HCT116 (cell line): Measurements from ENCODE around the gene ENTPD7.

Source experiments
- CTCF ChIP-seq, 3 experiments: fragments of 200-600 bp in 1 of 3; sonication (generic) in 1 of 3; IDR thresholded peaks in 2 of 3; conservative IDR thresholded peaks in 1 of 3; 2 replicates each; pipeline ENCODE4 v1.5.1; 2012 to 2017; ENCODE audit warnings: low read depth in 2 of 3, low read length in 2 of 3, antibody characterized with exemption in 1 of 3, borderline replicate concordance in 1 of 3, control low read depth in 1 of 3, mild to moderate bottlenecking in 1 of 3, mixed read lengths in 1 of 3, mixed run types in 1 of 3, moderate library complexity in 1 of 3; ENCODE audit not compliant: insufficient read depth in 1 of 3
- EGR1 ChIP-seq: IDR thresholded peaks from 2 replicates; pipeline ENCODE4 v1.6.1; 2012; ENCODE audit warnings: low read depth
- MAX ChIP-seq: IDR thresholded peaks from 2 replicates; pipeline ENCODE4 v1.6.1; 2012
- POLR2A ChIP-seq: IDR thresholded peaks from 2 replicates; pipeline ENCODE4 v1.7.0; 2011; ENCODE audit warnings: borderline replicate concordance; ENCODE audit not compliant: insufficient read depth, insufficient read length; ENCODE audit errors: extremely low read depth
- POLR2AphosphoS5 ChIP-seq: IDR thresholded peaks from 2 replicates; pipeline ENCODE4 v1.6.1; 2011; ENCODE audit warnings: mild to moderate bottlenecking, low read depth, low read length, moderate library complexity
- SIN3A ChIP-seq: IDR thresholded peaks from 2 replicates; pipeline ENCODE4 v1.6.1; 2012; ENCODE audit warnings: low read depth

GRCh38 chr10:99631496-99631895, 27.8 kb upstream of the ENTPD7 start:
- no peak for TF ChIP-seq POLR2AphosphoS5
- no peak for TF ChIP-seq POLR2A
- TF ChIP-seq CTCF (IDR thresholded peaks at IDR 0.05 in 2 of 3, conservative IDR thresholded peaks at IDR 0.05 in 1 of 3; ENCODE audit: borderline replicate concordance in 1 of 3, insufficient read depth in 1 of 3, low read depth in 2 of 3, low read length in 2 of 3) = no peak
- TF ChIP-seq EGR1 = no peak
- TF ChIP-seq SIN3A = no peak
- TF ChIP-seq MAX = no peak
